TTC549 (cell line): ENCODE data around the gene RTN4.

Experiments
- FAIRE-seq: peaks from 2 replicates; lab custom pipeline; 2012; peaks lifted over from hg19 to GRCh38; lab: Jason Lieb, UNC

The RTN4 gene

GRCh38 chr2:54952425-54952824, 97.8 kb downstream of the RTN4 start:
- no peak for FAIRE-seq

GRCh38 chr2:54950811-54951210, 99.4 kb downstream of the RTN4 start:
- no peak for FAIRE-seq

- FAIRE-seq: no peak
Observed at GRCh38 chr2:54949431-54949830, 100.8 kb downstream of the RTN4 start.

GRCh38 chr2:54948120-54948519, 102.1 kb downstream of the RTN4 start:
- FAIRE-seq: no peak

GRCh38 chr2:54947646-54948045, 102.6 kb downstream of the RTN4 start:
- FAIRE-seq: no peak

GRCh38 chr2:54947136-54947535, 103.1 kb downstream of the RTN4 start:
- no peak for FAIRE-seq

GRCh38 chr2:54946220-54946805, 103.9 kb downstream of the RTN4 start:
- FAIRE-seq: no peak

GRCh38 chr2:54945391-54946219, 104.6 kb downstream of the RTN4 start:
- no peak for FAIRE-seq

- FAIRE-seq: no peak
Observed at GRCh38 chr2:54944724-54945326, 105.4 kb downstream of the RTN4 start.

- no peak for FAIRE-seq
Observed at GRCh38 chr2:54942373-54942772, 107.9 kb downstream of the RTN4 start.

GRCh38 chr2:54941248-54941984, 108.8 kb downstream of the RTN4 start:
- no peak for FAIRE-seq

GRCh38 chr2:54940723-54941122, 109.5 kb downstream of the RTN4 start:
- FAIRE-seq: no peak

GRCh38 chr2:54939446-54940118, 110.7 kb downstream of the RTN4 start:
- no peak for FAIRE-seq

GRCh38 chr2:54936766-54937165, 113.5 kb downstream of the RTN4 start:
- no peak for FAIRE-seq

- FAIRE-seq: no peak
Observed at GRCh38 chr2:54935389-54935788, 114.9 kb downstream of the RTN4 start.

- no peak for FAIRE-seq
Observed at GRCh38 chr2:54931473-54931872, 118.8 kb downstream of the RTN4 start.

GRCh38 chr2:54928719-54929118, 121.5 kb downstream of the RTN4 start:
- FAIRE-seq: no peak

- FAIRE-seq: no peak
Observed at GRCh38 chr2:54927751-54928615, 122.3 kb downstream of the RTN4 start.

GRCh38 chr2:54927085-54927750, 123.0 kb downstream of the RTN4 start:
- no peak for FAIRE-seq

- no peak for FAIRE-seq
Observed at GRCh38 chr2:54925022-54925421, 125.2 kb downstream of the RTN4 start.

- no peak for FAIRE-seq
Observed at GRCh38 chr2:54924121-54924520, 126.1 kb downstream of the RTN4 start.
